H4 (cell line): Measurements from ENCODE around the gene CACNA2D4. TPM values are rescaled to one million over a fixed set of nuclear protein-coding genes. Genes with fewer than 3 reads are reported as not detected.

Source experiments
- DNase-seq: peaks from one replicate; pipeline ENCODE4 v3.0.0-alpha.2; 2015; ENCODE audit warnings: low spot score
- total RNA-seq: library from RNA; depleted of rRNA; stranded (reverse); fragments of >200 nt; shearing (Covaris generic); gene quantifications from 2 replicates; pipeline ENCODE4 v1.2.3, GENCODE V29; 2014

CACNA2D4 gene
- total RNA-seq, 1 experiment from 2014 or later, result not detected

DNA sequence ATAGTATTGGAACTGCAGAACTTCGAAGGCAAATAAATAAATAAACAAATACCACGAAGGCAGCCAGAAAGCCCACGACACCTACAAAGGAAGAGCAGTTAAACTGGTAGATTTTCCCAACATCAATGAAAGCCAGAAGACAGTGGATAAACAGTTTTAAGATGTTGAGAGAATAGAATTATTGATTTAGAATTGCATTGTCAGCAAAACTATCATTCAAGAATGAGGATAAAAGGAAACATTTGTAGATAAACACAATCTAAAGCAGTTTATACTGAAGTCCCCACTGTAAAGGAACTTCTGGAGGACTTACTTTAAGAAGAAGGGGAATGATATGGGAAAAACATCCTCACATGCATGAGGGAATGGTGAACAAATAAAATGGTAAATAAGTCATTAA is 29.5 kb downstream of the CACNA2D4 start:
- DNase-seq, result no peak

DNA sequence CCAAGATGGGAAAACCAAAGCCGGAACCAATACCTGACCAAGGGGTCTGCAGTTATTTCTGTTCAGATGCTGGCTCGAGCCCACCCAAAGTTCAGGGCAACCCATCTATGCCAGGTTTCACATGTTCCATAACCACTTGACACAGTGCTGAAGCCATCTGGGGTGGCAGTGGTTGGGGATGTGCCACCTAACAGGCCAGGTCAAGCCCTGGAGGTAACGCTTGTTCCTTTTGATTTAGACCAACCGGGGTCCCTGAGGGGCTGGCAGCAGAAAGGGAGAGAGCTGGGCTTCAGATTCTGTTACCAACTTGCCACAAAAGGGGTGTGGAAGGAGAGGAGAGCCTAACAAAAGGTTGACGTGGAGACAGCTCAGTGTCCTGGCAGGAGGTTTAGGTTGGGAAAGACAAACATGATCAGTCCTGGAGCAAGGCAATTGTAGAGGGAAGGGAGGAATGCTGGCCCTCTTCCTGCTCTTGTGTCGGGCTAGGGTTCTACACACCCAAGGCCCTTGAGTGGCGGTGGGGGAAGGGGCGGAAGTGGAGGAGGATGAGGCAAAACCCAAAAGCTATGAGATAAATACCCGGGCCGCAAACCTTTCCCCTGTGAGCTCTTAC is 31.9 kb downstream of the CACNA2D4 start:
- DNase-seq, result no peak

GRCh38 chr12:1885599-1886245 is 32.7 kb downstream of the CACNA2D4 start:
- DNase-seq, result no peak

GRCh38 chr12:1885082-1885596 is 33.3 kb downstream of the CACNA2D4 start:
- no peak for DNase-seq

DNA sequence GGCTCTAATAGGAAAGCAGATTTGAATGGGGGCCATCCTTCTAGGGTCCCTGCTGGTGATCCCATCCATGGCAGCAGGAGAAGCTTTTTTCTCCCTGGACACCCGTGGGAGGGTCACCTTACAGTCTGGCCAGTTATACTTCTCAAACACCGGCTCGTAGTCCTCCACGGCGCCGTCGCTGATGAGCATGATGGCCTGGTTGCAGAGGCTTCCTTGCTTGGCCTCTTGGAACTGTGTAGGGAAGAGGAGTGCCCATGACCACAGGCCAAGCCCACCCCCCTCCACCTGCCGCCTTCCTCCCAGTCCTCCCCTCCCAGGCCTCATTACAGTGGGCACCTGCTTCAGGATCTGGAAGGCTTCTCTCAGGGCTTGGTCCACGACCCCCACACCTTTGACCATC is 33.8 kb downstream of the CACNA2D4 start:
- no peak for DNase-seq

GRCh38 chr12:1883513-1883912 is 34.9 kb downstream of the CACNA2D4 start:
- DNase-seq, result no peak

- DNase-seq, result no peak
Measured at GRCh38 chr12:1882850-1883470, 35.5 kb downstream of the CACNA2D4 start.

DNA sequence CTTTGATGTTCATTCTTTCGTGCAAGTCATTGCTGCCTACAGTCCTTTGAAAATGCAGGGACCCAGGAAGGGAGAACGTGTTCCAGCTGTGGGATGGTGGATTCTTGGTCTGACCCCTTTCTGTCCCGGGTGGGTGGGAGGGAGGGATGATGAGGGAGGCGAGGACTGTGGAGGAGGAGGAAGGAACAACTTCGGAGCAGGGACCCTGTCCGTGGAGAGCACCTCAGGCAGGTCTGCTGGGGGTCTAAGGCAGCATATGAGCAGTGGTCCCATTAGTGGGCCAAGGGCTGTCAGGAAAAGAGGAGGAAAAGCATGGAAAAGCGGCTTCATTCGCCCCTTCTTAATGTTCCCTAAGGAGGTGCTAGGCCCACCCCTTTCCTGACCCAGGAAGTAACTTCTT is 36.0 kb downstream of the CACNA2D4 start:
- DNase-seq, result no peak

DNA sequence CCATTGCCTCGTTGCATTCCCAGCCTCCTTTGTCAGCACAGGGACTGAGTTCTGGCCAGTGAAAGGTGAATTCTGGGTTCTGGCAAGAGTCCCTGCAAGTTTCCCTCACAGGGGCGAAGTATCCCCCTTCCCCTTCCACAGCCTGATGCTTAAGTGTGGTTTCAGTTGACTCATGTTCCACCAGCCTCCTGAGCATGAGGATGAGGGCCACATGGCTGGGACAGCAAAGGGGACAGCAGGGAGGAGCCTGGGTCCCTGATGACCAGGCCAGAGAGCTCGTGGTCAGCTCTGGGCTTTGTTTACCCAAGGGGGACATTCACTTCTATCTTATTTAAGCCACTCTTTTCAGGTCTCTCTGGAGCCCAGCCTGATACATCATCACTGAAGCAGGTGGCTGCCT is 36.5 kb downstream of the CACNA2D4 start:
- DNase-seq, result no peak

DNA sequence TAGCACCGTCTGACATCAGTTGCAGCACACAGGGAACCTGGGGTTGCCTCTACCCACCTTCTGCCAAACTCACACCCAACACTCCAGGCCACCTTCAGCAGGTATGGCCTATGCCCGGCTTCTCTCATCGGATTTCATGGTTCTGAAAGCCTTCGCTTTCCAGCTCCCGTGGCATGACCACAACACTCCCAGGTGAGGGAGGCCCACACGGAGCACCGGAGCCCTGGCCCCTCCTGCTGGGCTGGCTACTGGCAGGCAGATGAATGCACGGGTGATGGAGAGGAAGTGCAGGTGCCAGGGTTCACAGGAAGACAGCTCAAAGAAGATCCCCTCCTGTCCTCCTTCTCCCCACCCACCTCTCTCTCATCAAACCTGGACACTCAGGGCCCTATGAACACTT is 37.2 kb downstream of the CACNA2D4 start:
- DNase-seq, result peak; percentile 2

- no peak for DNase-seq
Measured at GRCh38 chr12:1880876-1881275, 37.6 kb downstream of the CACNA2D4 start.

DNA sequence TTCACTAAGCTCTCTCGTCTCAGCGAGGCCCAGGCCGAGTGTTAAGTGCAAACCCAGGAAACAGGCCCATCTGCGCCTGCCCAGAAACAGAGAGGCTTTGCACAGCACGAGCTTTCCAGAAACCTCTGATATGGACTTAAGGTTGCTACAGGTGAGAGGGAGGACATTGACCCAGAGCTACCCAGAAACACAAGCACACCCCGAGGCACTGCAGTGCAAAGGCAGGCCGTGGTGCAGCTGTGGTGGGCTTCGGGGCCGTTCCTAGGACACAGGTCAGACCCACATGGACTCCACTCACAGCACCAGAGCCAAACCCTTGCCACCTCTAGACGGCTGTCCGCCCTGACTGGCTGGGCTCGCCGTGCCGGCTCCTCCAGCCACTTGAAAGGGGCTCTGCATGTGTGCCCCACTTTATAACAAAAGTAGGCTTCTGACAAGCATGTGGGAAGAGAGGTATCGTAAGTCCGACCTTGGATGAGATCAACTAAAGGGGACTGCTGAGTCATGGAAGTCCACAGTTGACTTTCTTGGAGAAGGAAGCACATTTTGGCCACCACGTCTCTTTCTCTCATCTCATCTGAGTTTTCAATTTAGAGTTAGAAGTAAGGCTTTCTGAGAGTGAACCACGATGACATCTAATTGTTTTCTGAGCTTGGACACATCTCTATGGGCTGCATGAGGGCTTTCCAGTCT is 38.2 kb downstream of the CACNA2D4 start:
- peak; percentile 3 for DNase-seq

DNA sequence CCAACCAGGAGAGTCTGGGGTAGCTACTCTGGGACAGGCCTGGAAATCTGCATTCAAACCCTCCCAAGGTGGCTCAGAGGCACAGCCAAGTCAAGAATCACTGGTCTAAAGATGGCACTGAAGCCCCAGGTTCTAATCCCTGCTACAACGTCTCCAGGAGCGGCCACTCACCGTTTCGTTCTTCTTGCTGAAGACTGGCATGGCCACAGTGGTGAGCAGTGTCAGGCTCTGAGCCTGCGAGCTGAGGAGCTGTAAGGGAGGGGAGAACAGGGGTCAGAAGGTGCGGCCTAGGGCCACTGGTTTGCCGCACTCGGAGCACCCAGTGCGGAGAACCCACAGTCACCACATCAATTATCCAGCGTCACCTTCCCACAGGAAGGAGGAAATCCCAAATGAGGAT is 38.8 kb downstream of the CACNA2D4 start:
- DNase-seq, result no peak

DNA sequence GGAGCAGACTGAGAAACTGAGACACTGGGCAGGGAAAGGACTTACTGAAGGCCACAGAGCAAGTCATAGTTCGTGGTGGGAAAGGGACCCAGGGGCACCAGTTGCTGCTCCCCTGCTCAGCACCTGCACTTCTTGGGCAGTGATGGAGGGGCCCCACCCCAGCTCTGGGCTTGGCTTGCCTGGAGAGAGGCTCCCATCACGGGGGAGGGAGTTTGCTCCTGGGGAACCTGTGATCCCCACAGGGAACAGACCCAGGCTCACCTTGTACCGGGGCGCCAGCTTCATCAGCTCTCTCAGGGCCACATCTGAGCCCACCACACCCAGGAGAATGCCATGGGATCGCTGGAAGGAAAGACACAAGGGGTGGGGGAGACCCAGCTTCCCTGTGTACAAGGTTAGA is 39.8 kb downstream of the CACNA2D4 start:
- no peak for DNase-seq

GRCh38 chr12:1878214-1878613 is 40.2 kb downstream of the CACNA2D4 start:
- DNase-seq, result no peak

DNA sequence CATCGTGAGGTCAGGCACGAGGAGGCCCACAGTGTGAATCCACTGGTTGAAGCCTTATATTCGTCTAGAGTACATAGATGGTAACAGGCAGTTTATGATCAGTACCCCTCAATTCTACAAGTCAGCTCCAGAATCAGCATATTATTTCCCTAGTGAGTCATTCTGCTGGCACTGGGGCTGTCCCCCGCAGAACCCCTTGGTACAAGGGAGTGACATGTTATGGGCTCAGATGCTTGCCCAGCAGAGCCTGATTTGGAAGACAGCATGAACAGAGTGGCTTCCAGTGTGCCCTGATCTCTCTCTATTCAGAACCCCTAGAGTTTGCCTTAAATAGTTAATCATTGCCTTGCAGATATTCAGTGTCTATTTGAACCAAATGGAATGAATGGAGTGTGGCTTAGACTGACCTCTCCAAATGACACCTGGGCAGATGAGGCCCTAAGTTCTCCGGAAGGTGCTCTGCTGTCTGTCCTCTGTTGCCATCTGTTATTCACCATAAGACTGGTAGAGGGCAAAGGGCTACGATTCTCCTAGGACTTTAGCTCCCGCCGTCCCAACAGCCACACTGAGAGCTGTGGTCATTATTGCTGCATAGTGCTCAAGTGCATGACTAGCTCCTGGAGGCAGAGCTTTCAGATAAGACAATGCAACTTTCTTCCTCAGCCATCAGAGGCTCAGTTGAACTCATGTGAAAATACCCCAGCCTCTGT is 41.1 kb downstream of the CACNA2D4 start:
- no peak for DNase-seq

DNA sequence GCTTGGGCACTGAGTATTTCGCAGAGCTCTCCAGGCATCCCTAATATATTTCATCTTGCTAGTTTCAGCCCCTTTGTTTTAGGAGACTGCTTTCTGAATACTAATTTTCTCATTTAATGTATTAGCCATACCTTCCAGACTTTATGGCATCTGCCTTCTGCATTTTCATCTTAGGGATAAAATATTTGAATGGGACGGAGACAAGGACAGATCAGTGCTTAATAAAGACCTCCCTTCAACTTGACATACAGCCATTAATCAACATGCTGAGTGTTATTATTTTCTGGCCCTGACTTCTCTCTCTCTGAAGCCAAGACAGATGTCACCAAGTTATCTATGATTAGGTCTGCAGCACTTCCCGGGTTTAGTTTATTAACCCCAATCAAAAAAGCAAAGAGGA is 42.4 kb downstream of the CACNA2D4 start:
- DNase-seq, result no peak

DNA sequence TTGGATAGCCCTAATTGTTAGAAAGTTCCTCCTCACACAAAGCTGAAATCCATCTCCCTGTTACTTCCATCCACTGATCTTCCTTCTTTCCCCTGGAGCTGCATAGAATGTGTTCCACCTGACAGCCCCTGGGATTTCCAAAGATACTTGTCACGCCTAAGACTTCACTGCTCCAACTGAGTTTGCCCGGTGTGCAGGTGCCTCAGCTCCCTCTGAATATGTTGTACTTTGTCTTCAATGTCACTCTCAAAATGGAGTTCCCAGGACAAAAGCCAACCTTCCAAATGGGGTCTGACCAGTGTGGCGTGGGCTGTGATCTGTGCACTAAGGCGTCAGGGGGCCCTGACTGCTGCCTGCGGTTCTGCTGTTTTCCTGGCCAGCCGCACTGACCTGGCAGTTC is 42.8 kb downstream of the CACNA2D4 start:
- no peak for DNase-seq

GRCh38 chr12:1873531-1874510 is 44.6 kb downstream of the CACNA2D4 start:
- no peak for DNase-seq

GRCh38 chr12:1872448-1872847 is 46.0 kb downstream of the CACNA2D4 start:
- no peak for DNase-seq

- no peak for DNase-seq
Measured at GRCh38 chr12:1872001-1872400, 46.5 kb downstream of the CACNA2D4 start.
